Transverse colon (tissue), 4 donors: ENCODE data around the gene GRIP2. TPM values are rescaled to one million over a fixed set of nuclear protein-coding genes. Genes with fewer than 3 reads are reported as not detected.

Source experiments
- DNase-seq: peaks from one replicate; pipeline ENCODE4 v3.0.0-alpha.2; 2019
- H3K27ac ChIP-seq, 4 donors: fragments of 200-600 bp; sonication (generic); 2 replicates each; pipeline ENCODE4 v1.5.1; 2016 to 2018; ENCODE audit warnings: inconsistent platforms in 4 of 4
- H3K27me3 ChIP-seq: fragments of 200-600 bp; sonication (generic); 2 replicates; pipeline ENCODE4 v1.5.1; 2017; ENCODE audit warnings: inconsistent platforms
- H3K36me3 ChIP-seq, 4 donors: fragments of 200-600 bp; sonication (generic); 2 replicates each; pipeline ENCODE4 v1.5.1; 2017 to 2019; ENCODE audit warnings: inconsistent platforms in 4 of 4
- H3K4me1 ChIP-seq, 4 donors: fragments of 200-600 bp; sonication (generic); 2 replicates each; pipeline ENCODE4 v1.5.1; 2017 to 2020; ENCODE audit warnings: inconsistent platforms in 4 of 4
- H3K4me3 ChIP-seq, 4 donors: fragments of 200-600 bp; sonication (generic); 1 replicate in 1 of 4; 2 replicates in 3 of 4; pipeline versions ENCODE4 v1.5.1 to v1.6.1; 2017 to 2019; ENCODE audit warnings: inconsistent platforms in 4 of 4
- H3K9me3 ChIP-seq, 2 donors: fragments of 200-600 bp; sonication (generic); 2 replicates each; pipeline ENCODE4 v1.5.1; 2017 to 2019; ENCODE audit warnings: inconsistent platforms in 2 of 2
- EP300 ChIP-seq: sonication (generic); formaldehyde crosslinking; IDR thresholded peaks from one replicate; pipeline ENCODE4 v1.6.1; 2017; ENCODE audit warnings: antibody characterized with exemption, low read depth
- POLR2A ChIP-seq: fragments of 450-650 bp; IDR thresholded peaks from one replicate; pipeline ENCODE4 v1.6.1; 2016; ENCODE audit warnings: antibody characterized with exemption, mild to moderate bottlenecking, moderate library complexity
- POLR2AphosphoS5 ChIP-seq, 3 donors: sonication (generic); formaldehyde crosslinking; IDR thresholded peaks; one replicate each; pipeline ENCODE4 v1.6.1; 2016; ENCODE audit warnings: antibody characterized with exemption in 3 of 3
- WGBS, 2 donors: methylation state at CpG; one replicate each; pipeline ENCODE4 v1.1.5; 2018; ENCODE audit warnings: low coverage in 1 of 2; 5-methylcytosine and 5-hydroxymethylcytosine counted together
- in situ Hi-C, 4 donors: fragments of 200-750 bp; cut with MboI; loops; one replicate each; pipeline versions ENCODE4 v1.15.0 to v1.15.1; 2017; ENCODE audit warnings: low sequenced_read_pairs in 3 of 4, low pct_ligation_motif_present in 1 of 4, low pct_unique_long_range_greater_than_20kb in 1 of 4
- intact Hi-C: fragments of 100-400 bp; cut with DNase I; formaldehyde crosslinking; loops from one replicate; pipeline ENCODE4 v1.15.1; 2023; ENCODE audit warnings: low total_unique reads
- total RNA-seq, 4 donors: library from RNA; depleted of rRNA; stranded (reverse); fragments of >200 nt; gene quantifications; one replicate each; pipeline ENCODE4 v1.1.0, GENCODE V29; 2016
- TF ChIP-seq, protein P1 (sequence below), 5 experiments: fragments of 200-600 bp in 3 of 5; fragments of 450-650 bp in 2 of 5; sonication (generic) in 3 of 5; IDR thresholded peaks; 1 replicate in 2 of 5; 2 replicates in 3 of 5; pipeline ENCODE4 v1.5.1; 2016 to 2017; ENCODE audit warnings: antibody characterized with exemption in 5 of 5, inconsistent platforms in 3 of 5, mild to moderate bottlenecking in 2 of 5, moderate library complexity in 1 of 5

GRIP2 gene
- total RNA-seq, 4 donors from 2014 or later, result 0.27 to 0.40 TPM; not detected in 2

DNA sequence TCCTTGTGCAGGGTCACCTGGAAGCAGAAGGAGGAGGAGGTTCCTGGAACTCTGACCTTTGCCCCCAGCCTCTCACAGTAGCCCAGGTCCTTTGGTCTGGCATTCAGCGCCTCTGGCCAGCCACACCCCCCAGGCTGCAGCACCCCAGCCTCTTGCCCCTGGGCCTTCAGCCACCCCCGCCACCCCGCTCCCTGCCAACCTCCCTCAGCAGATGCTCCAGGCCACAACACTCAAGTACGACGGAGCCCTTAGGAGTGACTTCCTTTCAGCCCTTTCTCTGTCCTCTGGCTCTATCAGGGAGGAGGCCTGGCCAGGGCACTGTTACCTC, 45.2 kb downstream of the GRIP2 start:
- Histone ChIP-seq H3K27ac (no peak overlapping the region), H3K4me1 (no peaks in the 10 kb centered on the region), H3K4me3 (no peak overlapping the region), H3K9me3 (no peaks in the 10 kb centered on the region), H3K36me3 (no peaks in the 10 kb centered on the region), H3K27me3 (no peaks in the 10 kb centered on the region)
- intact Hi-C loops, result no loop called here
- 91% methylated on average over 5 of the region's 5 CpGs; no CpG with 5 or more reads in 1 of the 2 donors for WGBS, 2 donors
- no peak for DNase-seq
- TF ChIP-seq POLR2AphosphoS5 (IDR thresholded peaks at IDR 0.05) (no peak), EP300 (no peak), POLR2A (no peak)
- TF ChIP-seq, protein P1, sequence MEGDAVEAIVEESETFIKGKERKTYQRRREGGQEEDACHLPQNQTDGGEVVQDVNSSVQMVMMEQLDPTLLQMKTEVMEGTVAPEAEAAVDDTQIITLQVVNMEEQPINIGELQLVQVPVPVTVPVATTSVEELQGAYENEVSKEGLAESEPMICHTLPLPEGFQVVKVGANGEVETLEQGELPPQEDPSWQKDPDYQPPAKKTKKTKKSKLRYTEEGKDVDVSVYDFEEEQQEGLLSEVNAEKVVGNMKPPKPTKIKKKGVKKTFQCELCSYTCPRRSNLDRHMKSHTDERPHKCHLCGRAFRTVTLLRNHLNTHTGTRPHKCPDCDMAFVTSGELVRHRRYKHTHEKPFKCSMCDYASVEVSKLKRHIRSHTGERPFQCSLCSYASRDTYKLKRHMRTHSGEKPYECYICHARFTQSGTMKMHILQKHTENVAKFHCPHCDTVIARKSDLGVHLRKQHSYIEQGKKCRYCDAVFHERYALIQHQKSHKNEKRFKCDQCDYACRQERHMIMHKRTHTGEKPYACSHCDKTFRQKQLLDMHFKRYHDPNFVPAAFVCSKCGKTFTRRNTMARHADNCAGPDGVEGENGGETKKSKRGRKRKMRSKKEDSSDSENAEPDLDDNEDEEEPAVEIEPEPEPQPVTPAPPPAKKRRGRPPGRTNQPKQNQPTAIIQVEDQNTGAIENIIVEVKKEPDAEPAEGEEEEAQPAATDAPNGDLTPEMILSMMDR (IDR thresholded peaks at IDR 0.05), result no peak
- in situ Hi-C loops, result no loop called here

DNA sequence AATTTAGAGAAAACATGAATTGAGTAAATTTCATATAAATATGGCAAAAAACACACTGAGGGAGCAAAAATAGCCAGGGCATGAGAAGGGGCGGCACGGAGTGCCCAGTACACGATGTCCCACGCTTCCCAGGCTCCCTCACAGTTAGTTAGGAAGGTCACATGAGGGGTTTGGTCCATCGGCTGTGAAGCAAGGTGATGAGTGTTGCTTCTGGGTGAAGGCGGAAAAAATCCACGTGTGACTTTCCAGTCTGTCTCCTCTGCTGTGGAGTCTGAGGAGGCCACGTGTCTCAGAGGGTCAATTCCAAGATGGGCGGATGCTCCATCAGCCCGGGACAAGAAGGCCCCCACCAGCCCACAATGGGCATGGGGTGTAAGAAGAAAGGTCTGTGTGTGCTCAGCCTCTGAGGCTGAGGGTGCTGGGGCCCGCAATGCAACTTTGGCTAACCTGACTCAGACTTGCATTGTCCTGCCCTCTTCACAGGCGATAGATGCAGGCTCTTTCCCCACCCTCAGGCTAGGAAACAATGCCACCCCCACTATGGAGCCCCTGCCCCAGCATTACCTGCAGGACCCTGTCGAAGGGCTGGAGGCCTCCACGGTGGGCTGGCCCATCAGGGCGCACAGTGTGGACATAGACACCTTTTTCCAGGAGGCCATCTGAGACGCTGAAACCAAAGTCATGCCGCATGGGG, 45.7 kb downstream of the GRIP2 start:
- H3K36me3 ChIP-seq, result no peaks in the 10 kb centered on the region
- H3K27ac ChIP-seq, result no peak overlapping the region
- WGBS, 2 donors, result 86 to 89% methylated on average over 5 to 17 of the region's 17 CpGs
- H3K4me3 ChIP-seq, result no peak overlapping the region
- in situ Hi-C loops (no loop called here), intact Hi-C loops (no loop called here)
- H3K27me3 ChIP-seq, result no peaks in the 10 kb centered on the region
- TF ChIP-seq POLR2AphosphoS5 (IDR thresholded peaks at IDR 0.05) (no peak), POLR2A (no peak), EP300 (no peak)
- TF ChIP-seq, protein P1 (IDR thresholded peaks at IDR 0.05), result no peak
- H3K4me1 ChIP-seq, result no peaks in the 10 kb centered on the region
- DNase-seq, result no peak
- no peaks in the 10 kb centered on the region for H3K9me3 ChIP-seq

DNA sequence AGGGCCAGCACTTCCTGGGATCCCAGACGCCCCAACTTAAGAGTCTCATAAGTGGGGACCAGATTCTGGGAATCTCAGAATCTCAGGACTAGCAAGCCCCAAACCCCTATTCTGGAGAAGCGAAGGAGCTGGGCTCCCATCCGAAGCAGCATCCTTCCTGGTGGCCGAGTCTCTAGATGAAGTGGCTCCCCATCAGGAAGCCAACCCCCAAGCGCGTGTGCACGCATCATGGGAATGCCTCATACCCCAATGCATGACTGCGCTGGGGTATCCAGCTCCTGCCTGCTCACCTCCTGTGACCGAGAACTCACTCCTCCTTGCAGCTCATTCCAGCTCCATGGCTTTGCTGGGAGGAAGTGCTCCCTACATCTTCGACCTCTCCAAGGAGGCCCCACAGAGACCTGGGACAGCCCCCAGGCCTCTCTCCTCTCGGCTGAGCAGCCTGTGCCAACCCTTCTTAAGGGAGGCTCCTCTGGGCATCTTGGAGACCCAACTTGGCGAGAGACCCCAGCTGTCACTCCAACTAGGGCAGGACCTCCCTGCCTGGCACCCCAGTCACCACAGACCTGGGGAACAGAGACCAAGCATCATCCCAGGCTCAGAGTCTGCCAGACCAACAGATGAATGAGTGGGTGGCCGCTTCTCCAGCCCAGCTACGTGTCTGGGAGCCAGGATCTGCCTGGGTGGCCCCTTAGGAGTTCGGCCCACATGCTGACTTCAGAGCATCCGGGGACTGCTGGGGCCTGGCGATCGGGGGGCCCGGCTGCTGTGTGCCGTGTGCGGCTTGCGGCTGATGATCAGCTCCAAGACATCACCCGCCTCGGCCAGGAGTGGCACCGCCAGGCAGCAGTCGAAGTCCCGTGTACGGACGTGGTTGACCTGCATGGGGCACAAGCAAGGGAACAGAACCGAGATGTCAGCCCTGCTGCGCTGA, 46.9 kb downstream of the GRIP2 start:
- H3K36me3 ChIP-seq, result no peaks in the 10 kb centered on the region
- DNase-seq, result no peak
- in situ Hi-C loops, result no loop called here
- intact Hi-C loops, result no loop called here
- H3K9me3 ChIP-seq, result no peaks in the 10 kb centered on the region
- H3K4me1 ChIP-seq, result no peaks in the 10 kb centered on the region
- TF ChIP-seq, protein P1 (IDR thresholded peaks at IDR 0.05), result no peak
- TF ChIP-seq POLR2AphosphoS5 (IDR thresholded peaks at IDR 0.05) (no peak), POLR2A (no peak), EP300 (no peak)
- H3K4me3 ChIP-seq, result no peak overlapping the region
- H3K27me3 ChIP-seq, result no peaks in the 10 kb centered on the region
- no peak overlapping the region for H3K27ac ChIP-seq
- WGBS, 2 donors, result 91% methylated on average over 30 of the region's 31 CpGs; no CpG with 5 or more reads in 1 of the 2 donors

DNA sequence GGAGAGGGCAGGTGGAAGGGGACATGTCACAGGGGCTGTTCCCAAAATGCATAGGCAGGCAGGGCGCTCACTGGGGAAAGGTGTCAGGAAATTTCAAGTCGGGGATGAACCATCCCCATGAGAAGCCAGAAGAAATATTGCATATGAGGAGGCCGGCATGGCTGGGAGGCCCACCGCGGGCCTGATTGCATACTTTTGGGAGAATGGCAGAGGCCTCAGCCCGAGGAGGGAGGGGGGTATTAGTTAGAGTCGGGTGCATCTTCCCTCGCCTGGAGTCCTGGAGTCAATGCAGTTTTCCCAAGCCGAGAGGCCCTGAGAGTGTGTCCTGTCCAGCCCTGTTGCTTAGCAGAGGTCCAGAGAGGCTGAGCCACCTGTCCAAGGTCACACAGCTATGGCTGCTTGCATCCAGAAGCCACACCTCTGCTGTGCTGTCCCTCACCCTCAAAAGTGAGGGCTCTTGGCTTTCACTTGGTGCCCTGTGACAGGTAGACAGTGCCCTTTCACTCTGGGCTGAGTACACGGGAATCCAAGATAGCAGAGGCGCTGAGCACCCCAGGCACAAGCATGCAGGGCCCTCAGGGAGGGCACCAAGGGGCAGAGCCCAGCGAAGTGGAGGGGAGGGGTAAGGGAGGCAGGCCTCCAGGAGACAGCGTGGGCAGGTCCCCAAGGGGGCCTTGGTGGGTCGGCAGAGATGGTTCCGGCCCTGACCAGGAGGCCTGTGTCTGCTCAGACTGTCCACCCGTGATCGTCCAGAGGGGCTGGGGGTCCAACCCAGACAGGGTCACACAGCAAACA, 48.5 kb downstream of the GRIP2 start:
- Histone ChIP-seq H3K27me3 (no peaks in the 10 kb centered on the region), H3K4me3 (no peak overlapping the region), H3K4me1 (no peaks in the 10 kb centered on the region), H3K9me3 (no peaks in the 10 kb centered on the region), H3K27ac (no peak overlapping the region), H3K36me3 (no peaks in the 10 kb centered on the region)
- 82% methylated on average over 17 of the region's 17 CpGs; no CpG with 5 or more reads in 1 of the 2 donors for WGBS, 2 donors
- no peak for DNase-seq
- intact Hi-C loops (no loop called here), in situ Hi-C loops (no loop called here)
- no peak for TF ChIP-seq EP300
- TF ChIP-seq, protein P1 (IDR thresholded peaks at IDR 0.05), result no peak
